GM12892 (cell line): ENCODE data around the gene ST8SIA2.

Experiments
- POLR2A ChIP-seq: IDR thresholded peaks from 2 replicates; pipeline ENCODE4 v1.6.1; 2011; ENCODE audit warnings: low read depth, low read length, control low read depth
- POLR2AphosphoS5 ChIP-seq: IDR thresholded peaks from 2 replicates; pipeline ENCODE4 v1.6.1; 2011; ENCODE audit warnings: low read depth, low read length, control low read depth

DNA sequence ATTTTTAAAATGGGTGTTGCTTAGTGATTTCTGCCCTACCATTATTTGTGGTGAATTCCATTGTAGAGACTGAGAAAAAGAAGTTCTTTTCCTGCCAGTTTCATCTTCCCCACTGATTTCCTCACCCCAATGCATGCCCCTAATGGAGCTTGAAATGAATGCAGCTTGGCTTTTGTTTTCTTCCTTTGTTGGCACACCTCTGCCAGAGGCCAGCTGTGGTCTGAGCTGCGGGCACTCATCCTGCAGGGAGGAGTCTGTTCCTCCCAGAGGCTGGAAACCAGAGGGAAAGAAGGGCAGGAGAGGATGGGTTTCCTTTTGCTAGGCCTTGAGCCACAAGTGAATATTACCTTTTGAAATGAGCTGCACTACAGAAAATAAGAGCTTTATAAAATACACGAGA is 9.3 kb upstream of the ST8SIA2 start:
- TF ChIP-seq POLR2AphosphoS5 (no peak), POLR2A (no peak)
